GM12878 (cell line): Measurements from ENCODE around the gene ZNF710. TPM values are rescaled to one million over a fixed set of nuclear protein-coding genes. Genes with fewer than 3 reads are reported as not detected.

Experiments
- ASH2L ChIP-seq: fragments of 300-600, 200-600 bp; sonication (generic); IDR thresholded peaks from 2 replicates; pipeline ENCODE4 v1.6.1; 2017; ENCODE audit warnings: low read depth, mild to moderate bottlenecking, borderline replicate concordance
- ATF2 ChIP-seq: IDR thresholded peaks from 2 replicates; pipeline ENCODE4 v1.6.1; 2012; ENCODE audit warnings: low read length, inconsistent platforms
- BHLHE40 ChIP-seq, 2 experiments: fragments of 450-650 bp in 1 of 2; IDR thresholded peaks; 2 replicates each; pipeline ENCODE4 v1.6.1; 2011 to 2017; ENCODE audit warnings: low read depth in 2 of 2, borderline replicate concordance in 1 of 2, improper control_type of control experiment in 1 of 2, low read length in 1 of 2, mild to moderate bottlenecking in 1 of 2
- CTCF ChIP-seq, 3 experiments: IDR thresholded peaks in 2 of 3; conservative IDR thresholded peaks in 1 of 3; 2 replicates each; pipeline ENCODE4 v1.5.1; 2011; ENCODE audit warnings: low read depth in 3 of 3, low read length in 3 of 3, mild to moderate bottlenecking in 3 of 3, control low read depth in 2 of 3, moderate library complexity in 2 of 3, inconsistent platforms in 1 of 3, mixed read lengths in 1 of 3; ENCODE audit not compliant: control insufficient read depth in 2 of 3, insufficient read depth in 1 of 3; ENCODE audit errors: extremely low read depth in 1 of 3
- EGR1 ChIP-seq, 2 experiments: IDR thresholded peaks; 1 replicate in 1 of 2; 2 replicates in 1 of 2; pipeline ENCODE4 v1.6.1; 2011 to 2012; ENCODE audit warnings: low read depth in 2 of 2, low read length in 2 of 2, borderline replicate concordance in 1 of 2, mild to moderate bottlenecking in 1 of 2, moderate library complexity in 1 of 2
- ESRRA ChIP-seq: IDR thresholded peaks from 2 replicates; pipeline ENCODE4 v1.6.1; 2012; ENCODE audit warnings: mild to moderate bottlenecking, low read length, improper control_type of control experiment
- HCFC1 ChIP-seq: fragments of 150-350 bp; IDR thresholded peaks from 2 replicates; pipeline ENCODE4 v1.6.1; 2014; ENCODE audit warnings: low read length
- MAX ChIP-seq: IDR thresholded peaks from 2 replicates; pipeline ENCODE4 v1.6.1; 2012; ENCODE audit warnings: low read depth, low read length, improper control_type of control experiment
- MEF2B ChIP-seq: fragments of 450-650 bp; IDR thresholded peaks from 2 replicates; pipeline ENCODE4 v1.6.1; 2018; ENCODE audit warnings: mild to moderate bottlenecking, moderate library complexity; ENCODE audit not compliant: partially characterized antibody, poor library complexity, severe bottlenecking
- MYC ChIP-seq: IDR thresholded peaks from 2 replicates; pipeline ENCODE4 v1.6.1; 2011; ENCODE audit warnings: mild to moderate bottlenecking, low read length, moderate library complexity, inconsistent platforms; ENCODE audit not compliant: insufficient read depth, insufficient replicate concordance, insufficient read length, severe bottlenecking
- SPI1 ChIP-seq: IDR thresholded peaks from 2 replicates; pipeline ENCODE4 v1.6.1; 2011; ENCODE audit warnings: low read depth, mild to moderate bottlenecking, low read length, moderate library complexity, borderline replicate concordance; ENCODE audit not compliant: insufficient read depth
- SREBF1 ChIP-seq: IDR thresholded peaks from 2 replicates; pipeline ENCODE4 v1.6.1; 2012; ENCODE audit warnings: mild to moderate bottlenecking, low read length
- WRNIP1 ChIP-seq: IDR thresholded peaks from 2 replicates; pipeline ENCODE4 v1.6.1; 2011; ENCODE audit warnings: low read depth, low read length, improper control_type of control experiment, borderline replicate concordance
- YY1 ChIP-seq: IDR thresholded peaks from 2 replicates; pipeline ENCODE4 v1.6.1; 2011; ENCODE audit warnings: low read depth, mild to moderate bottlenecking, low read length
- ZBTB4 ChIP-seq: fragments of 450-650 bp; formaldehyde crosslinking; IDR thresholded peaks from 2 replicates; pipeline ENCODE4 v1.4.0; 2022; ENCODE audit warnings: mild to moderate bottlenecking, moderate library complexity
- ZNF592 ChIP-seq: fragments of 450-650 bp; IDR thresholded peaks from 2 replicates; pipeline ENCODE4 v1.6.1; 2017; ENCODE audit warnings: mild to moderate bottlenecking, moderate library complexity
- polyA plus RNA-seq, 11 experiments: library from polyadenylated mRNA; depleted of rRNA in 4 of 11; unstranded in 6 of 11; stranded (reverse) in 5 of 11; fragments of >200 nt; fragmentation: Nextera tagmentation in 4 of 11; fragmentation: Illumina TruSeq in 1 of 11; extraction: Ambion mirVana in 4 of 11; extraction: Trizol in 1 of 11; gene quantifications; 1 replicate in 1 of 11; 2 replicates in 10 of 11; pipeline versions ENCODE4 v1.2.1 to v1.2.3, GENCODE V29; 2011 to 2016; ENCODE audit warnings: inconsistent platforms in 2 of 11, missing spikeins in 2 of 11, low read depth in 1 of 11
- total RNA-seq, 4 experiments: library from RNA; depleted of rRNA in 3 of 4; stranded (reverse); fragments of >200 nt in 3 of 4; fragmentation: Illumina TruSeq in 1 of 4; extraction: Trizol in 1 of 4; gene quantifications; 2 replicates each; pipeline versions ENCODE4 v1.2.1 to v1.2.3, GENCODE V29; 2013 to 2021

ZNF710 gene
- total and polyA plus RNA-seq, 10 of the 15 experiments (the other 5 are each of a cell fraction or from before 2014, with no cell fraction given), result 1.4 to 43.5 (median 9.8) TPM

- TF ChIP-seq CTCF (IDR thresholded peaks at IDR 0.05 in 2 of 3, conservative IDR thresholded peaks at IDR 0.05 in 1 of 3; ENCODE audit: control insufficient read depth in 2 of 3, extremely low read depth in 1 of 3, insufficient read depth in 1 of 3, low read depth in 3 of 3, low read length in 3 of 3) (no peak), MYC (no peak), EGR1 (IDR thresholded peaks at IDR 0.05; ENCODE audit: borderline replicate concordance in 1 of 2, low read depth in 2 of 2, low read length in 2 of 2) (no peak), HCFC1 (no peak), ZNF592 (no peak), ATF2 (no peak), SPI1 (peak; percentile 25; the same call in 1 of the 2 replicates), ASH2L (no peak), WRNIP1 (no peak), MEF2B (no peak), SREBF1 (no peak), MAX (no peak), YY1 (no peak), ZBTB4 (CRISPR knock-in tag) (no peak), ESRRA (no peak), BHLHE40 (IDR thresholded peaks at IDR 0.05; ENCODE audit: borderline replicate concordance in 1 of 2, low read depth in 2 of 2, low read length in 1 of 2) (peak in 1 of 2 experiments; percentile 39; a peak in 1 of 4 replicates)
Observed at GRCh38 chr15:90004671-90005070, 3.5 kb downstream of the ZNF710 start (continued).
